Ishikawa (cell line): ENCODE measurements around the gene ALOX15.

Experiments
- CEBPB ChIP-seq: IDR thresholded peaks from 2 replicates; pipeline ENCODE4 v1.6.1; 2012
- CREB1 ChIP-seq: IDR thresholded peaks from 2 replicates; pipeline ENCODE4 v1.6.1; 2012; ENCODE audit warnings: low read depth
- EGR1 ChIP-seq: IDR thresholded peaks from 2 replicates; pipeline ENCODE4 v1.6.1; 2012
- EP300 ChIP-seq: IDR thresholded peaks from 2 replicates; pipeline ENCODE4 v1.6.1; 2012; ENCODE audit warnings: borderline replicate concordance
- FOXM1 ChIP-seq: IDR thresholded peaks from 2 replicates; pipeline ENCODE4 v1.6.1; 2012; ENCODE audit warnings: low read depth, borderline replicate concordance
- MAX ChIP-seq: IDR thresholded peaks from 2 replicates; pipeline ENCODE4 v1.6.1; 2012
- NFIC ChIP-seq: IDR thresholded peaks from 2 replicates; pipeline ENCODE4 v1.6.1; 2012
- RAD21 ChIP-seq: IDR thresholded peaks from 2 replicates; pipeline ENCODE4 v1.6.1; 2012; ENCODE audit warnings: low read depth
- REST ChIP-seq: IDR thresholded peaks from 2 replicates; pipeline ENCODE4 v1.6.1; 2012; ENCODE audit warnings: low read depth, mild to moderate bottlenecking
- TAF1 ChIP-seq: IDR thresholded peaks from 2 replicates; pipeline ENCODE4 v1.6.1; 2012; ENCODE audit warnings: low read depth, mild to moderate bottlenecking
- TCF12 ChIP-seq: IDR thresholded peaks from 2 replicates; pipeline ENCODE4 v1.6.1; 2012; ENCODE audit warnings: low read depth
- TEAD4 ChIP-seq: IDR thresholded peaks from 2 replicates; pipeline ENCODE4 v1.6.1; 2012
- YY1 ChIP-seq: IDR thresholded peaks from 2 replicates; pipeline ENCODE4 v1.6.1; 2012; ENCODE audit warnings: low read depth
- ZBTB7A ChIP-seq: IDR thresholded peaks from 2 replicates; pipeline ENCODE4 v1.6.1; 2012; ENCODE audit warnings: low read depth
- TF ChIP-seq, protein P1 (sequence below): IDR thresholded peaks from 2 replicates; pipeline ENCODE4 v1.6.1; 2012

Gene ALOX15

GRCh38 chr17:4672055-4672630, 30.7 kb upstream of the ALOX15 start:
- TF ChIP-seq EP300 = no peak
- no peak for TF ChIP-seq RAD21
- TF ChIP-seq, protein P1, sequence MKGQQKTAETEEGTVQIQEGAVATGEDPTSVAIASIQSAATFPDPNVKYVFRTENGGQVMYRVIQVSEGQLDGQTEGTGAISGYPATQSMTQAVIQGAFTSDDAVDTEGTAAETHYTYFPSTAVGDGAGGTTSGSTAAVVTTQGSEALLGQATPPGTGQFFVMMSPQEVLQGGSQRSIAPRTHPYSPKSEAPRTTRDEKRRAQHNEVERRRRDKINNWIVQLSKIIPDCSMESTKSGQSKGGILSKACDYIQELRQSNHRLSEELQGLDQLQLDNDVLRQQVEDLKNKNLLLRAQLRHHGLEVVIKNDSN = no peak

DNA sequence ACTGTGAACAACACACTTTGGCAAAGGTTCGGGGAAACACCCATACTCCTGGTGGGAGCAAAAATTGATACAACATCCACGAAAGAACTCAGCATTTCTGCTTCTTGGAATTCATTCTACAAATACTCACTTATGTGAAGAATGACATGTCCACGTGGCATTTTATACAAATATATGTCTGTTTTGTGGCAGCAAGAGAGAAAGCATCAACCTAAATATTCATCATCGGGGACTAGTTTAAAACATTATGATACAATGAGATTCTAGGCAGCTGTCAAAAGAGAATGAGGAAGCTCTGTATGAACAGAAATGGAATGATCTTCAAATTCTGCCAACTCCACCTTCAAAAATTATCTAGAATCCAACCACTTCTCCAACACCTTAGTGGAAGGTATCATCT, 25.7 kb upstream of the ALOX15 start:
- TF ChIP-seq EP300 (no peak), RAD21 (no peak), CEBPB (no peak), REST (no peak), YY1 (no peak), FOXM1 (no peak), TEAD4 (no peak)
- TF ChIP-seq, protein P1 = no peak

DNA sequence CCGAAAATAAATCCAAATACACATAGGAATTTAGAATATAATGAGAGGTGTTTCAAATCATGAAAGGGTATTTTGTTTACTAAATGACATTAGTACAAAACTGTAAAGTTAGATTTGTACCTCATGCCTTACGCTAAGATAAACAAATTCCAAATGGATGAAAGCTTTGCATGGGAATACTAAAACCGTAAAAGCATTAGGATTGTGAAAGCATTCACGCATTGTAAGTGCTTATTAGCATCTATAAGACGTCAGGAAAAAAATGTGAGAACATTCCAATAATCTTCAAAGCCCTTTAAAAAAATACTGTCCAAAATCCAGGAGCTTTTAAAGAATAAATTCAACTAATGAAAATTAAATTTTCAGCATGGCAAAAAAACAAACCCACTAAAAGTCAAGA, 24.8 kb upstream of the ALOX15 start:
- TF ChIP-seq, protein P1 = no peak
- TF ChIP-seq TAF1 (no peak), CREB1 (no peak), MAX (no peak)

DNA sequence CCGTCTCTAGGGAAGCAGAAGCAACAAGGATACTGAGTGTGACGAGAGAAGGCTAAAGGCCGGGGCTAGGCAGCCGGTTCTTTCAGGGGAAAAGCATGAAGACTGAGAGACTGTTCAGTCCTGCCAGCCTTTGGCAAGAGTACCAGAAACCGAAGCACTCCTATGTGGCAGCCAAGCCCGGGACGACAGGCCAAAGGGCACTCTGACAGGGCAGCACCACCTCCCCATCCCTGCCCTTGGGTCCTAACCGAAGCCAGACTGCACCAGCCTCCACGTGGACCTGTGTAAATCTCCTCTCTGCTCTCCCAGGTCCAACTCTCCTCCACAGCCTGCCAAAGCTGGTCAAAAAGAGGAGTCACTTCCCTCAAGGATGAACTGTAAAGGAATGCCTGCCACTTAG, 23.5 kb upstream of the ALOX15 start:
- TF ChIP-seq TCF12 = no peak
- TF ChIP-seq YY1 = no peak
- TF ChIP-seq NFIC = no peak
- no peak for TF ChIP-seq EGR1
- no peak for TF ChIP-seq FOXM1
- TF ChIP-seq CEBPB = no peak
- TF ChIP-seq TAF1 = no peak
- TF ChIP-seq REST = no peak
- no peak for TF ChIP-seq MAX
- TF ChIP-seq RAD21 = no peak
- no peak for TF ChIP-seq ZBTB7A
- no peak for TF ChIP-seq TEAD4
- no peak for TF ChIP-seq EP300
- TF ChIP-seq, protein P1 = no peak
- no peak for TF ChIP-seq CREB1

GRCh38 chr17:4664230-4664629, 22.8 kb upstream of the ALOX15 start:
- TF ChIP-seq RAD21 (no peak), TEAD4 (no peak), YY1 (no peak), TAF1 (no peak), TCF12 (no peak)

DNA sequence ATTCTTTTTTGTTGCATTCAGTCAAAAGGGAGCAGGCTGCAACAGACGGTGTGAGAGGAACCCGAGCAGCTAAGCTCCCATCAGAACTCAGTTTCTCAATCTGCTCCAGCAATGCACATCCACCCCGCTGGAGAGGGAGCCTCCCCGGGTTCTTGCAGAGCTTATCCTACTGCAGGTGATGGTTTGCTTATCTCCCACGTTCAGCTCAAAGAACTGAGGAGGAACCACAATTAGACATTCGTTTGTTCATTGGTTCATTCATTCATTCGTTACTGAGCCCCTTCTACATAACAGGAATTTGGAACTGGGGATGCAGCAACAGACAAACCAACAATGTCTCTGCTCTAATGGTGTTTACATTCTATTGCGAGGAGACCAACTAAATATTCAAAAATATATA, 22.2 kb upstream of the ALOX15 start:
- TF ChIP-seq MAX (no peak), ZBTB7A (no peak), TEAD4 (no peak), CREB1 (no peak), NFIC (no peak), FOXM1 (no peak), EGR1 (no peak)
- TF ChIP-seq, protein P1 = no peak
